Liver (tissue), 9 donors: ENCODE results near the gene SASH1. TPM values are rescaled to one million over a fixed set of nuclear protein-coding genes. Genes with fewer than 3 reads are reported as not detected.

Source experiments
- DNase-seq: peaks from one replicate; pipeline ENCODE4 v3.0.0-alpha.2; 2017; ENCODE audit warnings: low spot score
- H3K27ac ChIP-seq, 2 donors: one replicate each; pipeline ENCODE4 v1.7.0; 2013; ENCODE audit warnings: inconsistent platforms in 2 of 2, low read length in 2 of 2, control low read depth in 1 of 2, low read depth in 1 of 2, mild to moderate bottlenecking in 1 of 2
- H3K27me3 ChIP-seq, 4 donors: one replicate each; pipeline versions ENCODE4 v1.6.1 to v1.7.0; 2013; ENCODE audit warnings: low read length in 3 of 4, inconsistent platforms in 1 of 4, mild to moderate bottlenecking in 1 of 4, moderate library complexity in 1 of 4; ENCODE audit not compliant: control insufficient read depth in 4 of 4, insufficient read depth in 4 of 4
- H3K36me3 ChIP-seq, 4 donors: one replicate each; pipeline versions ENCODE4 v1.6.1 to v1.7.0; 2013; ENCODE audit warnings: low read length in 3 of 4, mild to moderate bottlenecking in 3 of 4, low read depth in 1 of 4, moderate library complexity in 1 of 4; ENCODE audit not compliant: control insufficient read depth in 4 of 4, insufficient read depth in 3 of 4
- H3K4me1 ChIP-seq, 4 donors: one replicate each; pipeline versions ENCODE4 v1.6.1 to v1.7.0; 2013; ENCODE audit warnings: low read length in 3 of 4, mild to moderate bottlenecking in 3 of 4, moderate library complexity in 1 of 4; ENCODE audit not compliant: control insufficient read depth in 4 of 4, insufficient read depth in 4 of 4
- H3K4me3 ChIP-seq, 3 donors: one replicate each; pipeline versions ENCODE4 v1.6.1 to v1.7.0; 2013; ENCODE audit warnings: low read length in 3 of 3, control low read depth in 1 of 3, low read depth in 1 of 3, mild to moderate bottlenecking in 1 of 3
- H3K9ac ChIP-seq, 2 donors: one replicate each; pipeline ENCODE4 v1.7.0; 2013; ENCODE audit warnings: low read length in 2 of 2, mild to moderate bottlenecking in 2 of 2, moderate library complexity in 2 of 2, control low read depth in 1 of 2, low read depth in 1 of 2
- H3K9me3 ChIP-seq, 4 donors: one replicate each; pipeline versions ENCODE4 v1.6.1 to v1.7.0; 2013; ENCODE audit warnings: low read length in 3 of 4; ENCODE audit not compliant: control insufficient read depth in 4 of 4
- ATF3 ChIP-seq: IDR thresholded peaks from 2 replicates; pipeline ENCODE4 v1.6.1; 2016; ENCODE audit warnings: antibody characterized with exemption
- CTCF ChIP-seq: fragments of 150-350 bp; IDR thresholded peaks from 2 replicates; pipeline ENCODE4 v1.5.1; 2017; ENCODE audit warnings: improper control_type of control experiment, low read depth, low read length; ENCODE audit not compliant: missing input control
- EGR1 ChIP-seq, 2 donors: IDR thresholded peaks; 2 replicates each; pipeline ENCODE4 v1.6.1; 2016 to 2018; ENCODE audit warnings: antibody characterized with exemption in 2 of 2, low read depth in 2 of 2
- FOXA1 ChIP-seq: IDR thresholded peaks from 2 replicates; pipeline ENCODE4 v1.6.1; 2016; ENCODE audit warnings: antibody characterized with exemption
- GABPA ChIP-seq, 2 donors: IDR thresholded peaks in 1 of 2; conservative IDR thresholded peaks in 1 of 2; 2 replicates each; pipeline ENCODE4 v1.6.1; 2016; ENCODE audit warnings: antibody characterized with exemption in 2 of 2, mild to moderate bottlenecking in 1 of 2, moderate library complexity in 1 of 2
- HNF4A ChIP-seq, 2 donors: conservative IDR thresholded peaks; 2 replicates each; pipeline ENCODE4 v1.6.1; 2016; ENCODE audit warnings: antibody characterized with exemption in 2 of 2, mild to moderate bottlenecking in 2 of 2
- HNF4G ChIP-seq: IDR thresholded peaks from 2 replicates; pipeline ENCODE4 v1.6.1; 2016; ENCODE audit warnings: antibody characterized with exemption
- JUND ChIP-seq, 2 donors: IDR thresholded peaks; 2 replicates each; pipeline ENCODE4 v1.6.1; 2016; ENCODE audit warnings: antibody characterized with exemption in 2 of 2
- RXRA ChIP-seq, 2 donors: IDR thresholded peaks; 2 replicates each; pipeline ENCODE4 v1.6.1; 2017 to 2018; ENCODE audit warnings: antibody characterized with exemption in 2 of 2, mild to moderate bottlenecking in 1 of 2
- SP1 ChIP-seq: IDR thresholded peaks from 2 replicates; pipeline ENCODE4 v1.6.1; 2018; ENCODE audit warnings: antibody characterized with exemption, mild to moderate bottlenecking
- TAF1 ChIP-seq: conservative IDR thresholded peaks from 2 replicates; pipeline ENCODE4 v1.6.1; 2016; ENCODE audit warnings: antibody characterized with exemption, mild to moderate bottlenecking
- YY1 ChIP-seq: IDR thresholded peaks from 2 replicates; pipeline ENCODE4 v1.6.1; 2016; ENCODE audit warnings: antibody characterized with exemption, mild to moderate bottlenecking
- ZBTB33 ChIP-seq: IDR thresholded peaks from 2 replicates; pipeline ENCODE4 v1.6.1; 2016; ENCODE audit warnings: antibody characterized with exemption
- WGBS: extraction: QIAGEN DNeasy Blood & Tissue Kit; methylation state at CpG from one replicate; pipeline ENCODE4 v1.1.7; 2013; 5-methylcytosine and 5-hydroxymethylcytosine counted together
- polyA plus RNA-seq, 2 donors: library from polyadenylated mRNA; stranded (reverse) in 1 of 2; unstranded in 1 of 2; fragments of 200-250 nt in 1 of 2; fragments of >200 nt in 1 of 2; fragmentation: Nextera tagmentation in 1 of 2; extraction: Ambion mirVana in 1 of 2; gene quantifications; one replicate each; pipeline versions ENCODE4 v1.2.1 to v1.2.3, GENCODE V29; 2013 to 2015
- total RNA-seq, 2 donors: library from RNA; depleted of rRNA; stranded (reverse); fragments of >200 nt; gene quantifications; one replicate each; pipeline ENCODE4 v1.2.3, GENCODE V29; 2014
- TF ChIP-seq, protein P1 (sequence below): IDR thresholded peaks from 2 replicates; pipeline ENCODE4 v1.6.1; 2016; ENCODE audit warnings: antibody characterized with exemption
- donor health status: healthy.
- donor health status: healthy.
- donor health status: healthy.
- donor health status: healthy.
- donor health status: healthy.

The SASH1 gene
- total and polyA plus RNA-seq, 4 donors: 3.5 to 16.4 (median 7.6) TPM

- no peak for DNase-seq
- no peak overlapping the region for H3K4me3 ChIP-seq
- H3K9me3 ChIP-seq: no peaks in the 10 kb centered on the region
- H3K36me3 ChIP-seq: no peaks in the 10 kb centered on the region
- H3K4me1 ChIP-seq: peaks cover 0 to 3% (median 0%) of the 10 kb centered on the region in 4 donors
- no peak overlapping the region for H3K27ac ChIP-seq
- TF ChIP-seq JUND (IDR thresholded peaks at IDR 0.05) (no peak), YY1 (no peak), HNF4G (no peak), ZBTB33 (no peak), SP1 (no peak), RXRA (IDR thresholded peaks at IDR 0.05) (no peak), EGR1 (IDR thresholded peaks at IDR 0.05; ENCODE audit: low read depth in 2 of 2) (no peak), FOXA1 (no peak), GABPA (IDR thresholded peaks at IDR 0.05 in 1 of 2, conservative IDR thresholded peaks at IDR 0.05 in 1 of 2) (no peak)
- TF ChIP-seq, protein P1, sequence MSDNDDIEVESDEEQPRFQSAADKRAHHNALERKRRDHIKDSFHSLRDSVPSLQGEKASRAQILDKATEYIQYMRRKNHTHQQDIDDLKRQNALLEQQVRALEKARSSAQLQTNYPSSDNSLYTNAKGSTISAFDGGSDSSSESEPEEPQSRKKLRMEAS: no peak
- 97% methylated on average over 3 of the region's 3 CpGs for WGBS
- no peaks in the 10 kb centered on the region for H3K27me3 ChIP-seq
- H3K9ac ChIP-seq: no peak overlapping the region
Observed at GRCh38 chr6:148414092-148414489, 71.5 kb downstream of the SASH1 start.

DNA sequence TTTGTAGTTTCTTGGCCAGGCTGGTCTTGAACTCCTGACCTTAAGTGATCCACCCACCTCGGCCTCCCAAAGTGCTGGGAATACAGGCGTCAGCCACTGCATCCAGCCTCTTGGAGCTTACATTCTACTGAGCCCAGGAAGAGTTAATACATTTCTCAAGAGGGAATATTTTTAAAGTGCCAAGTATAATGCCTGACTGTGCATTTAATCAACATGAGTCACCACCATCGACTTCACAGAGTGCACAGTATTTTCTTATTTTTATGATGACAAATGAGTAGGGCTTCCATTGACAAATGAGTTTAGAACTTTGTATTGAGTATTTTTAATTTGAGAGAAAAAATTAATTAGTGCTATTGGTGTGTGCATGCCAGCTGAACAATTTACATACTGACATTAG, 72.2 kb downstream of the SASH1 start:
- WGBS: 77% methylated on average over 3 of the region's 3 CpGs
- H3K9me3 ChIP-seq: no peaks in the 10 kb centered on the region
- peaks cover 0 to 3% (median 0%) of the 10 kb centered on the region in 4 donors for H3K4me1 ChIP-seq
- DNase-seq: no peak
- H3K27ac ChIP-seq: no peak overlapping the region
- TF ChIP-seq JUND (IDR thresholded peaks at IDR 0.05) (no peak), GABPA (IDR thresholded peaks at IDR 0.05 in 1 of 2, conservative IDR thresholded peaks at IDR 0.05 in 1 of 2) (no peak), HNF4A (conservative IDR thresholded peaks at IDR 0.05) (no peak), ATF3 (no peak), EGR1 (IDR thresholded peaks at IDR 0.05; ENCODE audit: low read depth in 2 of 2) (no peak), HNF4G (no peak), CTCF (no peak), RXRA (IDR thresholded peaks at IDR 0.05) (no peak), YY1 (no peak), TAF1 (no peak)
- TF ChIP-seq, protein P1: no peak
- no peak overlapping the region for H3K9ac ChIP-seq
- no peaks in the 10 kb centered on the region for H3K27me3 ChIP-seq
- no peaks in the 10 kb centered on the region for H3K36me3 ChIP-seq
- no peak overlapping the region for H3K4me3 ChIP-seq
